Right atrium auricular region (tissue), 2 donors: ENCODE data around the gene DRGX. TPM values are rescaled to one million over a fixed set of nuclear protein-coding genes. Genes with fewer than 3 reads are reported as not detected.
A peak's percentile ranks its signal among the peaks of the same experiment; 100 is the strongest.

Experiments
- DNase-seq: peaks from one replicate; pipeline ENCODE4 v3.0.0-alpha.2; 2019; ENCODE audit warnings: low spot score
- H3K27ac ChIP-seq, 2 donors: fragments of 200-600 bp; sonication (generic); 1 replicate in 1 of 2; 2 replicates in 1 of 2; pipeline ENCODE4 v1.5.1; 2016 to 2019
- H3K27me3 ChIP-seq, 2 donors: fragments of 200-600 bp; sonication (generic); one replicate each; pipeline versions ENCODE4 v1.5.1 to v1.6.0; 2017 to 2019
- H3K36me3 ChIP-seq: fragments of 200-600 bp; sonication (generic); one replicate; pipeline ENCODE4 v1.5.1; 2016
- H3K4me1 ChIP-seq, 2 donors: fragments of 200-600 bp; sonication (generic); one replicate each; pipeline versions ENCODE4 v1.5.1 to v1.6.0; 2017 to 2019
- H3K4me3 ChIP-seq, 2 donors: fragments of 200-600 bp; sonication (generic); 1 replicate in 1 of 2; 2 replicates in 1 of 2; pipeline ENCODE4 v1.5.1; 2017 to 2019; ENCODE audit warnings: mild to moderate bottlenecking in 1 of 2, moderate library complexity in 1 of 2
- H3K9me3 ChIP-seq, 2 donors: fragments of 200-600 bp; sonication (generic); one replicate each; pipeline ENCODE4 v1.5.1; 2019
- CTCF ChIP-seq, 2 donors: fragments of 200-600 bp; sonication (generic); IDR thresholded peaks; one replicate each; pipeline ENCODE4 v1.5.1; 2019; ENCODE audit warnings: antibody characterized with exemption in 2 of 2
- total RNA-seq, 2 donors: library from RNA; depleted of rRNA; stranded (reverse); fragments of >200 nt; gene quantifications; one replicate each; pipeline ENCODE4 v1.1.0, GENCODE V29; 2016

Gene DRGX
- total RNA-seq, 2 donors from 2014 or later = not detected

GRCh38 chr10:49325131-49325915, 70.6 kb downstream of the DRGX start:
- Histone ChIP-seq H3K36me3 (peaks cover 19% of the 10 kb centered on the region), H3K27me3 (no peaks in the 10 kb centered on the region), H3K4me3 (no peak overlapping the region), H3K4me1 (peaks cover 0 to 18% of the 10 kb centered on the region in 2 donors), H3K9me3 (no peaks in the 10 kb centered on the region), H3K27ac (no peak overlapping the region)
- no peak for TF ChIP-seq CTCF (IDR thresholded peaks at IDR 0.05)
- peak; percentile 52 for DNase-seq

GRCh38 chr10:49324711-49325110, 71.2 kb downstream of the DRGX start:
- no peaks in the 10 kb centered on the region for H3K27me3 ChIP-seq
- peaks cover 0 to 18% of the 10 kb centered on the region in 2 donors for H3K4me1 ChIP-seq
- peak; percentile 59 for DNase-seq
- H3K27ac ChIP-seq = peak overlapping the region in 1 of 2 donors; percentile 63
- no peak for TF ChIP-seq CTCF (IDR thresholded peaks at IDR 0.05)
- H3K36me3 ChIP-seq = peaks cover 19% of the 10 kb centered on the region
- no peak overlapping the region for H3K4me3 ChIP-seq
- no peaks in the 10 kb centered on the region for H3K9me3 ChIP-seq

GRCh38 chr10:49323896-49324270, 72.0 kb downstream of the DRGX start:
- DNase-seq = peak; percentile 28
- H3K36me3 ChIP-seq = peaks cover 26% of the 10 kb centered on the region

GRCh38 chr10:49323171-49323895, 72.6 kb downstream of the DRGX start:
- Histone ChIP-seq H3K4me1 (peaks cover 0 to 18% of the 10 kb centered on the region in 2 donors), H3K36me3 (peaks cover 32% of the 10 kb centered on the region), H3K27me3 (no peaks in the 10 kb centered on the region), H3K27ac (peak overlapping the region; percentile 63 to 78), H3K4me3 (no peak overlapping the region), H3K9me3 (no peaks in the 10 kb centered on the region)
- DNase-seq = peak; percentile 58
- TF ChIP-seq CTCF (IDR thresholded peaks at IDR 0.05) = no peak

More at GRCh38 chr10:49323896-49324270, 72.0 kb downstream of the DRGX start:
- H3K4me1 ChIP-seq = peaks cover 0 to 18% of the 10 kb centered on the region in 2 donors
- no peak for TF ChIP-seq CTCF (IDR thresholded peaks at IDR 0.05)
- H3K27ac ChIP-seq = peak overlapping the region; percentile 63 to 78
- H3K9me3 ChIP-seq = no peaks in the 10 kb centered on the region
- no peaks in the 10 kb centered on the region for H3K27me3 ChIP-seq
- no peak overlapping the region for H3K4me3 ChIP-seq

- peak overlapping the region; percentile 63 to 78 for H3K27ac ChIP-seq
- H3K4me1 ChIP-seq = peaks cover 0 to 18% of the 10 kb centered on the region in 2 donors
- H3K9me3 ChIP-seq = no peaks in the 10 kb centered on the region
- no peak overlapping the region for H3K4me3 ChIP-seq
- peaks cover 36% of the 10 kb centered on the region for H3K36me3 ChIP-seq
- TF ChIP-seq CTCF (IDR thresholded peaks at IDR 0.05) = no peak
- no peaks in the 10 kb centered on the region for H3K27me3 ChIP-seq
- DNase-seq = peak; percentile 47
Measured at GRCh38 chr10:49322371-49323170, 73.3 kb downstream of the DRGX start.
